Common myeloid progenitor, CD34-positive (primary cell): ENCODE results near the gene ATP7A.
"Not testable (repeated sequence)": the region's sequence is repeated elsewhere in the genome, so short reads cannot be mapped to it uniquely, and the experiment has no call there.

ENCODE experiments used
- CTCF ChIA-PET: fragments of 350-600 bp; sonication (Branson Sonifier 250); formaldehyde crosslinking; loops from one replicate; lab custom pipeline; 2021; ENCODE audit warnings: antibody characterized with exemption; lab: Charles Lee
- POLR2A ChIA-PET: fragments of 350-600 bp; sonication (Branson Sonifier 250); formaldehyde crosslinking; loops from one replicate; lab custom pipeline; 2021; ENCODE audit warnings: antibody characterized with exemption; lab: Charles Lee
- DNase-seq, 3 donors: peaks; one replicate each; pipeline versions ENCODE4 v3.0.0 to v3.0.0-alpha.2; 2013
- H3K27ac ChIP-seq, 2 experiments: 1 replicate in 1 of 2; 2 replicates in 1 of 2; pipeline ENCODE4 v1.7.0; 2013; ENCODE audit warnings: inconsistent platforms in 2 of 2, low read length in 2 of 2, mild to moderate bottlenecking in 2 of 2, low read depth in 1 of 2, moderate library complexity in 1 of 2; ENCODE audit not compliant: severe bottlenecking in 2 of 2, insufficient read depth in 1 of 2, poor library complexity in 1 of 2
- H3K27me3 ChIP-seq, 5 experiments: replicated peaks in 2 of 5; 1 replicate in 3 of 5; 2 replicates in 2 of 5; pipeline versions ENCODE4 v1.6.1 to v1.7.0; 2013; ENCODE audit warnings: low read length in 4 of 5, mild to moderate bottlenecking in 2 of 5, moderate library complexity in 2 of 5, inconsistent platforms in 1 of 5; ENCODE audit not compliant: insufficient read depth in 5 of 5, control insufficient read depth in 4 of 5
- H3K36me3 ChIP-seq, 4 experiments: 1 replicate in 2 of 4; 2 replicates in 2 of 4; pipeline versions ENCODE4 v1.6.1 to v1.7.0; 2013; ENCODE audit warnings: low read length in 3 of 4, control low read depth in 1 of 4, mild to moderate bottlenecking in 1 of 4; ENCODE audit not compliant: control insufficient read depth in 4 of 4, insufficient read depth in 4 of 4
- H3K4me1 ChIP-seq, 4 experiments: 1 replicate in 3 of 4; 2 replicates in 1 of 4; pipeline versions ENCODE4 v1.6.1 to v1.7.1; 2013; ENCODE audit warnings: low read length in 3 of 4, mild to moderate bottlenecking in 3 of 4, control low read depth in 1 of 4, inconsistent platforms in 1 of 4, moderate library complexity in 1 of 4; ENCODE audit not compliant: control insufficient read depth in 4 of 4, insufficient read depth in 4 of 4; ENCODE audit errors: control extremely low read depth in 1 of 4
- H3K4me3 ChIP-seq, 7 experiments: 1 replicate in 4 of 7; 2 replicates in 3 of 7; pipeline versions ENCODE4 v1.5.1 to v1.7.0; 2013; ENCODE audit warnings: mild to moderate bottlenecking in 7 of 7, low read length in 6 of 7, moderate library complexity in 6 of 7, inconsistent platforms in 2 of 7, low read depth in 2 of 7, control low read depth in 1 of 7; ENCODE audit not compliant: insufficient read depth in 4 of 7, control insufficient read depth in 1 of 7; ENCODE audit errors: extremely low read depth in 1 of 7
- H3K9me3 ChIP-seq, 5 experiments: 1 replicate in 4 of 5; 2 replicates in 1 of 5; pipeline versions ENCODE4 v1.6.1 to v1.7.1; 2013; ENCODE audit warnings: low read length in 4 of 5, mild to moderate bottlenecking in 2 of 5, inconsistent platforms in 1 of 5, low read depth in 1 of 5, moderate library complexity in 1 of 5; ENCODE audit not compliant: control insufficient read depth in 4 of 5, insufficient read depth in 2 of 5; ENCODE audit errors: control extremely low read depth in 1 of 5
- WGBS: methylation state at CpG from one replicate; pipeline ENCODE4 v1.1.5; 2013; ENCODE audit not compliant: insufficient coverage; 5-methylcytosine and 5-hydroxymethylcytosine counted together

Gene ATP7A

DNA sequence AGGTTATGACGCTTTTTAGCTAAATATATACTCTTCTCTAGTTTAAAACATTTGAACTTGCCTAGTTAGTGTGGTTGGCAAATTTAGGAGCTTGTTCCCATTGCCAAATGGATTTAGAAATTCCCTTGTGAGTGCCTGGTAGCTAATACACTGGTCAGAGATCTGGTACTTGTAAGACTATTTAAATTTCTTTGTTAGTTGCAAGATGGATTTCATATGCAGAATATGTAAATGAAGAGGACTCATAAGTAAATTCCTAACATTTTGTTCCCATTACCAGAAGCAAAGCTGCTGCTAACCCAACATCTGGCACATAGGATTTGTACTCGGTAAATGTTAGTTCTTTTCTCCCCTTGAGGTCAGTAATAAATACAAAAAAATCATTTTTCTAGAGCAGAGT, 137.6 kb downstream of the ATP7A start:
- Histone ChIP-seq H3K36me3 (peaks cover 0 to 11% (median under 1%) of the 10 kb centered on the region in 4 experiments), H3K27ac (no peak overlapping the region), H3K27me3 (no peaks in the 10 kb centered on the region), H3K4me3 (no peak overlapping the region), H3K9me3 (no peaks in the 10 kb centered on the region), H3K4me1 (no peaks in the 10 kb centered on the region)
- CTCF ChIA-PET: interaction anchor here (0.9 kb wide), 1 partner anchor 23 kb away, joined by 3 read pairs; no protein-coding TSS in a partner anchor
- POLR2A ChIA-PET: no interaction called here
- WGBS: no CpG with 5 or more reads among the region's 2 CpGs
- DNase-seq: no peak

DNA sequence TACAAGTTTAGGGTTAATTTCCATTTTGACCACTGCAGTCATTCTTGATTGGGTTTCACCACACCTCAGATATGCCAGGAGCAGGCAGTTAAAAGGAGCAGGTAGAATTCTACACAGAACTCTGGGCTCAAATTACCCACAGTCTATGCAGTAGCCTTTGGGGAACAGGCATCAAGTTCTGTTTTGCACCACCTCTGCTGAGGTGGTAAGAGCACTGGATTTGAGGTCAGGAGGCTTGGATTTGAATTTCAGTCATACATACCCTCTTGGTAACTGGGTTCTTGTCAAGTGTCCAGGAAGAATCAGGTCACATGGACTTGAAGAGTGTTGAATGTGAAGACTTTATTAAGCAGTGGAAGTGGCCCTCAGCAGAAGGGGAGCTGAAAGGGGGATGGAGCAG, 153.2 kb downstream of the ATP7A start:
- POLR2A ChIA-PET: no interaction called here
- no peak overlapping the region for H3K27ac ChIP-seq
- no peak overlapping the region for H3K4me3 ChIP-seq
- DNase-seq: no peak
- H3K36me3 ChIP-seq: no peaks in the 10 kb centered on the region
- CTCF ChIA-PET: interaction anchor here (1.0 kb wide), 1 partner anchor 9 kb away, joined by 3 read pairs; no protein-coding TSS in a partner anchor
- no peaks in the 10 kb centered on the region for H3K4me1 ChIP-seq
- peaks cover 0 to 4% (median 0%) of the 10 kb centered on the region in 5 experiments for H3K9me3 ChIP-seq
- no peaks in the 10 kb centered on the region for H3K27me3 ChIP-seq

- 63% methylated on average over 4 of the region's 4 CpGs for WGBS
- POLR2A ChIA-PET: no interaction called here
- CTCF ChIA-PET: no interaction called here
Observed at GRCh38 chrX:78064152-78064551, 153.7 kb downstream of the ATP7A start.

DNA sequence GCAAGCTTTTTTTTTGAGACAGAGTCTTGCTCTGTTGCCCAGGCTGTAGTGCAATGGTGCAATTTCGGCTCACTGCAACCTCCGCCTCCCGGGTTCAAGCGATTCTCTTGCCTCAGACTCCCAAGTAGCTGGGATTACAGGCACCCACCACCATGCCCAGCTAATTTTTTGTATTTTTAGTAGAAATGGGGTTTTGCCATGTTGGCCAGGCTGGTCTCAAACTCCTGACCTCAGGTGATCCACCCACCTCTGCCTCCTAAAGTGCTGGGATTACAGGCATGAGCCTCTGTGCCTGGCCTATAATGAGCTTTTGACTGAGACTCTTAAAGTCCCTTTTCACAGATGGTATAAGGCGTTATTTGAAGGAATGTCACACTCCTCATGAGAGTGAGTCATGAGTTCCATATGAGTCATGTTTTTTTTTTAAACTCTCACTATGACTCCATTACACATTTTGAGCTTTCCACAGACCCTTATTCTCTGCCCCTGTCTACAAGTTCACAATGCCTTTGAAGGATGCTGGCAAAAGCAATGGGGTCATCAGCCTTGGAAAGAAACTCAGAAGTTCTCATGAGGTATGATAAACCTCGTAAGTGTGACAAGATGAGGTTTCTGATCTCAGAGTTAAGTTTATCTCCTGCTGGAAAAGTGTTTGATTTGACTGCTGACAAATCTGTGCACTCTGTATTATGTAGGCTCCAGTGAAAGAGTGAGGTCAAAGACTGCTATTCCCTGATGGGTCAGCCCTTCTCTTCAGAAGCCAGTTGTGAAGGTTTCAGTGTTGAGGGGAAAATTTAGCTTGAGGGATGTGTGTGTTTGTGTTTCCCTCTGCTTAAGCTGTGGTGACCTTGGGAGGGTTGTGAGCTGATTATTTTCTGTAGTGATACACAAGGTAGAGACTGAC, 154.5 kb downstream of the ATP7A start:
- H3K4me3 ChIP-seq, DNase-seq, H3K36me3 ChIP-seq, H3K4me1 ChIP-seq, H3K27ac ChIP-seq, H3K27me3 ChIP-seq, POLR2A ChIA-PET, CTCF ChIA-PET: not testable (repeated sequence)
- 84% methylated on average over 3 of the region's 6 CpGs for WGBS
- H3K9me3 ChIP-seq: peaks cover 0 to 11% (median 4%) of the 10 kb centered on the region in 5 experiments

More at GRCh38 chrX:78064152-78064551, 153.7 kb downstream of the ATP7A start:
- Histone ChIP-seq H3K36me3 (no peaks in the 10 kb centered on the region), H3K4me3 (no peak overlapping the region), H3K27me3 (no peaks in the 10 kb centered on the region), H3K4me1 (no peaks in the 10 kb centered on the region), H3K27ac (no peak overlapping the region), H3K9me3 (peaks cover 0 to 8% (median 2%) of the 10 kb centered on the region in 5 experiments)
- DNase-seq: no peak

GRCh38 chrX:78066110-78066509, 155.6 kb downstream of the ATP7A start:
- Histone ChIP-seq H3K27me3 (no peaks in the 10 kb centered on the region), H3K36me3 (no peaks in the 10 kb centered on the region), H3K27ac (no peak overlapping the region), H3K4me3 (no peak overlapping the region), H3K9me3 (peaks cover 0 to 11% (median 4%) of the 10 kb centered on the region in 5 experiments), H3K4me1 (no peaks in the 10 kb centered on the region)
- WGBS: 100% methylated on average over 1 of the region's 1 CpG
- DNase-seq: no peak
- POLR2A ChIA-PET: no interaction called here
- CTCF ChIA-PET: no interaction called here

GRCh38 chrX:78071331-78071730, 160.8 kb downstream of the ATP7A start:
- POLR2A ChIA-PET: no interaction called here
- CTCF ChIA-PET: interaction anchor here (1.2 kb wide), 1 partner anchor 20 kb away, joined by 3 read pairs; no protein-coding TSS in a partner anchor
- no peaks in the 10 kb centered on the region for H3K4me1 ChIP-seq

More at GRCh38 chrX:78071331-78071730, 160.8 kb downstream of the ATP7A start:
- DNase-seq: no peak
- no peak overlapping the region for H3K4me3 ChIP-seq
- no peak overlapping the region for H3K27ac ChIP-seq
- H3K27me3 ChIP-seq: no peaks in the 10 kb centered on the region
- 64% methylated on average over 1 of the region's 3 CpGs for WGBS
- no peaks in the 10 kb centered on the region for H3K36me3 ChIP-seq
- H3K9me3 ChIP-seq: peaks cover 0 to 13% (median 8%) of the 10 kb centered on the region in 5 experiments
